Measurements from ENCODE around the gene CHRNA9. TPM values are rescaled to one million over a fixed set of nuclear protein-coding genes. Genes with fewer than 3 reads are reported as not detected.

CHRNA9 gene
- polyA plus RNA-seq, 1 donor (not counting 4 experiments of a cell fraction or from before 2014, with no cell fraction given), result 0.03 TPM

- Histone ChIP-seq H3K4me2 (ENCODE audit: control insufficient read depth, extremely low read depth, insufficient read depth, low read depth, low read length) (no peak overlapping the region), H2AFZ (ENCODE audit: control insufficient read depth, low read length) (no peak overlapping the region), H3K4me3 (ENCODE audit: control insufficient read depth in 2 of 3, extremely low read depth in 1 of 3, insufficient read depth in 2 of 3, low read depth in 1 of 3, low read length in 3 of 3) (no peak overlapping the region), H4K20me1 (ENCODE audit: control insufficient read depth, extremely low read depth, insufficient read depth, low read length) (no peaks in the 10 kb centered on the region), H3K9ac (ENCODE audit: control insufficient read depth, extremely low read depth, insufficient read depth, low read length) (no peak overlapping the region), H3K27me3 (ENCODE audit: control insufficient read depth, extremely low read depth, insufficient read depth, low read length) (no peaks in the 10 kb centered on the region), H3K9me1 (ENCODE audit: control insufficient read depth, extremely low read depth, insufficient read depth, low read length) (no peaks in the 10 kb centered on the region), H3K79me2 (ENCODE audit: control insufficient read depth, insufficient read depth, low read length) (no peaks in the 10 kb centered on the region), H3K36me3 (ENCODE audit: control insufficient read depth in 2 of 2, extremely low read depth in 1 of 2, insufficient read depth in 2 of 2, low read length in 2 of 2) (no peaks in the 10 kb centered on the region), H3K9me3 (ENCODE audit: control insufficient read depth, low read depth, low read length) (no peaks in the 10 kb centered on the region), H3K27ac (ENCODE audit: control insufficient read depth, insufficient read depth, low read length) (no peak overlapping the region), H3K4me1 (ENCODE audit: control insufficient read depth, extremely low read depth, insufficient read depth, low read length) (peaks cover 6% of the 10 kb centered on the region)
- FAIRE-seq (no peak), DNase-seq (ENCODE audit: low read depth, low spot score) (no peak)
- TF ChIP-seq, protein P1, sequence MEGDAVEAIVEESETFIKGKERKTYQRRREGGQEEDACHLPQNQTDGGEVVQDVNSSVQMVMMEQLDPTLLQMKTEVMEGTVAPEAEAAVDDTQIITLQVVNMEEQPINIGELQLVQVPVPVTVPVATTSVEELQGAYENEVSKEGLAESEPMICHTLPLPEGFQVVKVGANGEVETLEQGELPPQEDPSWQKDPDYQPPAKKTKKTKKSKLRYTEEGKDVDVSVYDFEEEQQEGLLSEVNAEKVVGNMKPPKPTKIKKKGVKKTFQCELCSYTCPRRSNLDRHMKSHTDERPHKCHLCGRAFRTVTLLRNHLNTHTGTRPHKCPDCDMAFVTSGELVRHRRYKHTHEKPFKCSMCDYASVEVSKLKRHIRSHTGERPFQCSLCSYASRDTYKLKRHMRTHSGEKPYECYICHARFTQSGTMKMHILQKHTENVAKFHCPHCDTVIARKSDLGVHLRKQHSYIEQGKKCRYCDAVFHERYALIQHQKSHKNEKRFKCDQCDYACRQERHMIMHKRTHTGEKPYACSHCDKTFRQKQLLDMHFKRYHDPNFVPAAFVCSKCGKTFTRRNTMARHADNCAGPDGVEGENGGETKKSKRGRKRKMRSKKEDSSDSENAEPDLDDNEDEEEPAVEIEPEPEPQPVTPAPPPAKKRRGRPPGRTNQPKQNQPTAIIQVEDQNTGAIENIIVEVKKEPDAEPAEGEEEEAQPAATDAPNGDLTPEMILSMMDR (optimal IDR thresholded peaks at IDR 0.05 in 1 of 3, IDR thresholded peaks at IDR 0.05 in 1 of 3, conservative IDR thresholded peaks at IDR 0.05 in 1 of 3; ENCODE audit: extremely low read depth in 1 of 3, insufficient read depth in 2 of 3, low read length in 3 of 3), result no peak
- dilution Hi-C loops (cut with MboI; ENCODE audit: extremely low pct_ligation_motif_present, low sequenced_read_pairs), result no loop called here
Observed at GRCh38 chr4:40310225-40310624, 24.9 kb upstream of the CHRNA9 start.

GRCh38 chr4:40311811-40312346, 23.3 kb upstream of the CHRNA9 start:
- DNase-seq (ENCODE audit: low read depth, low spot score), result no peak
- Histone ChIP-seq H3K27me3 (ENCODE audit: control insufficient read depth, extremely low read depth, insufficient read depth, low read length) (no peaks in the 10 kb centered on the region), H3K79me2 (ENCODE audit: control insufficient read depth, insufficient read depth, low read length) (no peaks in the 10 kb centered on the region), H3K36me3 (ENCODE audit: control insufficient read depth in 2 of 2, extremely low read depth in 1 of 2, insufficient read depth in 2 of 2, low read length in 2 of 2) (no peaks in the 10 kb centered on the region), H2AFZ (ENCODE audit: control insufficient read depth, low read length) (peak overlapping the region; percentile 21), H3K9ac (ENCODE audit: control insufficient read depth, extremely low read depth, insufficient read depth, low read length) (no peak overlapping the region), H3K4me2 (ENCODE audit: control insufficient read depth, extremely low read depth, insufficient read depth, low read depth, low read length) (no peak overlapping the region), H4K20me1 (ENCODE audit: control insufficient read depth, extremely low read depth, insufficient read depth, low read length) (no peaks in the 10 kb centered on the region), H3K9me3 (ENCODE audit: control insufficient read depth, low read depth, low read length) (no peaks in the 10 kb centered on the region), H3K4me3 (ENCODE audit: control insufficient read depth in 2 of 3, extremely low read depth in 1 of 3, insufficient read depth in 2 of 3, low read depth in 1 of 3, low read length in 3 of 3) (no peak overlapping the region), H3K9me1 (ENCODE audit: control insufficient read depth, extremely low read depth, insufficient read depth, low read length) (no peaks in the 10 kb centered on the region), H3K4me1 (ENCODE audit: control insufficient read depth, extremely low read depth, insufficient read depth, low read length) (peaks cover 14% of the 10 kb centered on the region), H3K27ac (ENCODE audit: control insufficient read depth, insufficient read depth, low read length) (no peak overlapping the region)
- FAIRE-seq, result no peak
- no peak for TF ChIP-seq EZH2 (IDR thresholded peaks at IDR 0.05; ENCODE audit: low read length)
- TF ChIP-seq, protein P1 (optimal IDR thresholded peaks at IDR 0.05 in 1 of 3, IDR thresholded peaks at IDR 0.05 in 1 of 3, conservative IDR thresholded peaks at IDR 0.05 in 1 of 3; ENCODE audit: extremely low read depth in 1 of 3, insufficient read depth in 2 of 3, low read length in 3 of 3), result no peak
- dilution Hi-C loops (cut with MboI; ENCODE audit: extremely low pct_ligation_motif_present, low sequenced_read_pairs), result no loop called here

All from keratinocyte (primary cell).